Caco-2 (cell line): ENCODE results near the gene PDK2. TPM values are rescaled to one million over a fixed set of nuclear protein-coding genes. Genes with fewer than 3 reads are reported as not detected.

Experiments used
- BruUV-seq: library from RNA; stranded (reverse); fragments of 400-500 nt; replicated peaks from 2 replicates; lab custom pipeline; 2021; lab: Mats Ljungman, UMichigan
- CTCF ChIA-PET: fragments of 300-600 bp; sonication (Branson Sonifier 250); formaldehyde crosslinking; loops from one replicate; lab custom pipeline; 2022; ENCODE audit warnings: antibody characterized with exemption; lab: Charles Lee
- POLR2A ChIA-PET: fragments of 300-600 bp; sonication (Branson Sonifier 250); formaldehyde crosslinking; loops from one replicate; lab custom pipeline; 2022; ENCODE audit warnings: antibody characterized with exemption; lab: Charles Lee
- DNase-seq, 2 experiments: peaks; one replicate each; pipeline versions ENCODE4 v3.0.0 to v3.0.0-alpha.2; 2020 to 2022
- H3K27me3 ChIP-seq: replicated peaks from 2 replicates; pipeline ENCODE4 v1.6.0; 2011; ENCODE audit warnings: low read length; ENCODE audit not compliant: control insufficient read depth, insufficient read depth
- H3K36me3 ChIP-seq: 2 replicates; pipeline ENCODE4 v1.5.1; 2011; ENCODE audit warnings: low read length; ENCODE audit not compliant: control insufficient read depth, insufficient read depth
- H3K4me1 ChIP-seq: fragments of 250-450 bp; sonication (Bioruptor Pico); 2 replicates; pipeline ENCODE4 v1.5.1; 2020; ENCODE audit warnings: mild to moderate bottlenecking
- H3K4me3 ChIP-seq: 2 replicates; pipeline ENCODE4 v1.5.1; 2011; ENCODE audit warnings: low read depth, mild to moderate bottlenecking, control low read depth, low read length
- H3K9me3 ChIP-seq: fragments of 250-450 bp; sonication (Bioruptor Pico); 2 replicates; pipeline ENCODE4 v1.5.1; 2020; ENCODE audit warnings: mild to moderate bottlenecking, moderate library complexity
- H3K27ac Mint-ChIP-seq: one replicate; pipeline ENCODE4 v1.8.0; 2022; ENCODE audit warnings: mixed read lengths; ENCODE audit not compliant: unreplicated experiment
- H3K27me3 Mint-ChIP-seq: one replicate; pipeline ENCODE4 v1.8.0; 2022; ENCODE audit warnings: mixed read lengths; ENCODE audit not compliant: insufficient read depth, unreplicated experiment
- H3K36me3 Mint-ChIP-seq: one replicate; pipeline ENCODE4 v1.8.0; 2022; ENCODE audit warnings: mild to moderate bottlenecking, mixed read lengths; ENCODE audit not compliant: insufficient read depth, unreplicated experiment
- H3K4me1 Mint-ChIP-seq: one replicate; pipeline ENCODE4 v1.8.0; 2022; ENCODE audit warnings: low read depth, mixed read lengths; ENCODE audit not compliant: unreplicated experiment
- H3K4me3 Mint-ChIP-seq: one replicate; pipeline ENCODE4 v1.8.0; 2022; ENCODE audit warnings: mild to moderate bottlenecking, moderate library complexity, mixed read lengths; ENCODE audit not compliant: unreplicated experiment
- H3K9me3 Mint-ChIP-seq: one replicate; pipeline ENCODE4 v1.8.0; 2022; ENCODE audit warnings: mixed read lengths; ENCODE audit not compliant: unreplicated experiment
- intact Hi-C: fragments of 100-400 bp; cut with micrococcal nuclease; formaldehyde crosslinking; loops from one replicate; pipeline ENCODE4 v1.10.0; 2022; ENCODE audit not compliant: unreplicated experiment
- total RNA-seq: library from RNA; stranded (reverse); gene quantifications from 2 replicates; pipeline ENCODE4 v1.2.3, GENCODE V29; 2022
- TF ChIP-seq, protein P1 (sequence below), 2 experiments: fragments of 200-600 bp in 1 of 2; IDR thresholded peaks; 1 replicate in 1 of 2; 2 replicates in 1 of 2; pipeline versions ENCODE4 v1.5.1 to v1.8.0; 2011 to 2022; ENCODE audit warnings: antibody characterized with exemption in 1 of 2, control low read depth in 1 of 2, inconsistent platforms in 1 of 2, low read depth in 1 of 2, low read length in 1 of 2, mild to moderate bottlenecking in 1 of 2, moderate library complexity in 1 of 2; ENCODE audit not compliant: insufficient read depth in 1 of 2, severe bottlenecking in 1 of 2, unreplicated experiment in 1 of 2

PDK2 gene
- total RNA-seq, 1 experiment from 2014 or later, result 10.5 TPM

DNA sequence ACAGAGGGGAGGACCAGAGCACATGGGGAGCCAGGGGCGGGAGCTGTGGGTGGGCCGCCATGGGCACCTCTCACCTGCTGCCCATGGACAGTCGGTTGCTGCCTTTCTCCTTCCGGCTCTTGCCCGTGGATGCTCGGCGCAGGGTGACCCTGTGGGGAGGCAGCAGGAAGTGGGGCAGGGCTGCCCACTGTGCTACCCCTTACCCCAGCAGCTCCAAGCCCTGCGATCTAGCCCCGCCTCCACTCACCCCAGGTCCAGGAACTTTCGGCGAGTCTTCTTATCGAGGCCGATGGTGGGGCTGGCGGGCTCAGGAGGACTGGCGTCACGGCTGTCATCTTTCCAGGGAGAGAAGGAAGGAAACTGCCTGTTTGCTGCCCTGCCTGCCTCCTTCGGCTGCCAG lies 20.6 kb downstream of the PDK2 start:
- intact Hi-C loops, result loop anchor here (1.0 kb wide), 1 partner anchor 46 kb away; no protein-coding TSS in a partner anchor
- Mint-ChIP-seq H3K27ac (no peak overlapping the region), H3K4me1 (peaks cover 4% of the 10 kb centered on the region)

DNA sequence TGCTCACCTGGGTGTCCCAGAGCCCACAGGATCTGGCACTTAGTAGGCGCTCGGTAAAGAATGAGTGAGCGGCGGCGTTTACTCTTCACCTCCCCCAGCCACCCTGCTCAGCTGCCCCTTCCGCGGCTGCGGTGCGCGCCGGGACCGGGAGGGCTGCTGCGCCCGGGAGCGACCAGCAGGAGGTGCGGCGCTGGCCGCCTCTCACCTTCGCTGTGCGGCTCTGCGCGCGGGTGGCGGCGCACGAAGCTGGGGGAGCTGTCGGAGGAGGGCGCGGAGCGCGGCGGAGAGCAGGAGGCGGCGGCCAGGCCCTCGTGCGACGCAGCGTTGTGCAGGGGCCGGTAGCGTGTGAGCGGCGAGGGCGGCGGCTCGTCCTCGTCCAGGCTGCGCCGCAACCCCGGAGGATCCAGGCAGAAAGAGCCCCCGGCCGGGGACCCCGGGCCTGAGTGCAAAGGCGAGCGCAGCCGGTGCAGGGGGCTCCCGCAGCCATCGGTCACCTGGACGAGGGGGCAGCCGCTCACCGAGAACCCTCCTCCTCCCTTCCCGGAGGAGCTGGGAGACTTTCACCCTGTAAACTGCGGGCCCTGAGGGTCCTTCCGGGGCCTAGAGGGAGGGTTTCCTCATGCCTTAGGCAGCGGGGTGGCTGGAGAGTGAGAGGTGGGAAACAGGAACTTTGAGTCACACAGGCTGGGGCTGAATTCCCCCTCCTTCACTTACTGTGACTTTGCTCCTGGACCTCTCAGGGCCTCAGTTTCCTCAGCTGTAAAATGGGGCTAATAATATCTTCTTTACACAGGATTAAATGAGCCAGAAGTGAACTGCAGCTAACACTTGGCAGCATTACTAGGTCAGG lies 22.3 kb downstream of the PDK2 start:
- H3K36me3 Mint-ChIP-seq, result no peaks in the 10 kb centered on the region
- H3K27me3 Mint-ChIP-seq, result no peaks in the 10 kb centered on the region
- Histone ChIP-seq H3K4me1 (peaks cover 11% of the 10 kb centered on the region), H3K27me3 (no peaks in the 10 kb centered on the region), H3K9me3 (no peaks in the 10 kb centered on the region), H3K36me3 (no peaks in the 10 kb centered on the region), H3K4me3 (no peak overlapping the region)
- TF ChIP-seq, protein P1, sequence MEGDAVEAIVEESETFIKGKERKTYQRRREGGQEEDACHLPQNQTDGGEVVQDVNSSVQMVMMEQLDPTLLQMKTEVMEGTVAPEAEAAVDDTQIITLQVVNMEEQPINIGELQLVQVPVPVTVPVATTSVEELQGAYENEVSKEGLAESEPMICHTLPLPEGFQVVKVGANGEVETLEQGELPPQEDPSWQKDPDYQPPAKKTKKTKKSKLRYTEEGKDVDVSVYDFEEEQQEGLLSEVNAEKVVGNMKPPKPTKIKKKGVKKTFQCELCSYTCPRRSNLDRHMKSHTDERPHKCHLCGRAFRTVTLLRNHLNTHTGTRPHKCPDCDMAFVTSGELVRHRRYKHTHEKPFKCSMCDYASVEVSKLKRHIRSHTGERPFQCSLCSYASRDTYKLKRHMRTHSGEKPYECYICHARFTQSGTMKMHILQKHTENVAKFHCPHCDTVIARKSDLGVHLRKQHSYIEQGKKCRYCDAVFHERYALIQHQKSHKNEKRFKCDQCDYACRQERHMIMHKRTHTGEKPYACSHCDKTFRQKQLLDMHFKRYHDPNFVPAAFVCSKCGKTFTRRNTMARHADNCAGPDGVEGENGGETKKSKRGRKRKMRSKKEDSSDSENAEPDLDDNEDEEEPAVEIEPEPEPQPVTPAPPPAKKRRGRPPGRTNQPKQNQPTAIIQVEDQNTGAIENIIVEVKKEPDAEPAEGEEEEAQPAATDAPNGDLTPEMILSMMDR (IDR thresholded peaks at IDR 0.05; ENCODE audit: insufficient read depth in 1 of 2, low read depth in 1 of 2, low read length in 1 of 2, severe bottlenecking in 1 of 2, unreplicated experiment in 1 of 2), result peak in 1 of 2 experiments; percentile 17
- H3K4me1 Mint-ChIP-seq, result peaks cover 4% of the 10 kb centered on the region
- no peak overlapping the region for H3K27ac Mint-ChIP-seq
- ChIA-PET POLR2A (no interaction called here), CTCF (interaction anchor here (0.8 to 1.1 kb wide), 2 partner anchors 14 to 202 kb away, joined by 3 read pairs; no protein-coding TSS in a partner anchor)
- intact Hi-C loops, result no loop called here
- H3K9me3 Mint-ChIP-seq, result no peaks in the 10 kb centered on the region
- H3K4me3 Mint-ChIP-seq, result no peak overlapping the region
- BruUV-seq, result no TSS peak
- DNase-seq, result peak; percentile 53 to 60

More for the DNA sequence above, 20.6 kb downstream of the PDK2 start:
- Histone ChIP-seq H3K27me3 (no peaks in the 10 kb centered on the region), H3K4me3 (no peak overlapping the region), H3K4me1 (peaks cover 24% of the 10 kb centered on the region), H3K9me3 (no peaks in the 10 kb centered on the region), H3K36me3 (no peaks in the 10 kb centered on the region)
- TF ChIP-seq, protein P1 (IDR thresholded peaks at IDR 0.05; ENCODE audit: insufficient read depth in 1 of 2, low read depth in 1 of 2, low read length in 1 of 2, severe bottlenecking in 1 of 2, unreplicated experiment in 1 of 2), result no peak
- peak; percentile 9 to 42 for DNase-seq
- POLR2A ChIA-PET, result no interaction called here
- Mint-ChIP-seq H3K27me3 (no peaks in the 10 kb centered on the region), H3K4me3 (no peak overlapping the region), H3K36me3 (no peaks in the 10 kb centered on the region), H3K9me3 (no peaks in the 10 kb centered on the region)
- BruUV-seq, result no TSS peak
- CTCF ChIA-PET, result interaction anchor here (0.5 to 1.6 kb wide), 7 partner anchors 28 to 242 kb away, joined by 3 to 13 read pairs (median 4); no protein-coding TSS in a partner anchor

DNA sequence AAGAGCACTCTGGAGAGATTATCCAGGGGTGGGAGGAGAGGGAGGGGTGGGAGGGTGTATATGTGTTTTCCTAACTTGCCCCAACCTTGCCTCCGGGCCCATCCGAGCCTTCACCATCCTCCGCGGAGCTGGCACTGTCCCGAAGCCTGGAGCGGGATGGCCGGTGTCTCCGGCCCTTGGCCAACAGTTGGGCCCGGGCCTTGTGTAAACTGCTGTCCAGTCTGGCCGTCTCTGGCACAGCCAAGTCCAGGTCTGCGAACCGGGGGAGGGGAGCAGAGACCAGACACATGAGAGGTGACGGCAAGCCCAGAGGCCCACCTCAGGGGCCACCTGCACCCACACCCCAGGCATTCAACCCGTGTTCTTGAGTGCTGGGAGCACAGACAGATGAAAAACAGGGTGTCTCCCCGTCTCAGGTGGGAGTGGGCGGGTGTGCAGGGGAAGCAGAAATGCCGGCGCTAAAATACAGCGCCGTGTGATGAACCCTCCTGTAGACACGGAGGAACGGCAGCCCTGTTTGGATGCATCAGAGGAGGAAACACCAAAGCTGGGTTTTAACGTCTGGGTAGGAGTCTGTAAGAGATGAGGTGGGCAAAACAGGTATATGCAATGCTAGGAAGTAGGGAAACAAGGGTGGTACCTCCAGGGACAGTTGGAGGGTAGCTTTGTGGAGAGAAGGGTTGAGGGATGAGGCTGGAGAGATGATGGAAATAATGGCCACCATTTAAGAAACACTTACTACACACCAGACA lies 23.1 kb downstream of the PDK2 start:
- no peaks in the 10 kb centered on the region for H3K9me3 Mint-ChIP-seq
- intact Hi-C loops, result no loop called here
- POLR2A ChIA-PET, result no interaction called here
- TF ChIP-seq, protein P1 (IDR thresholded peaks at IDR 0.05; ENCODE audit: insufficient read depth in 1 of 2, low read depth in 1 of 2, low read length in 1 of 2, severe bottlenecking in 1 of 2, unreplicated experiment in 1 of 2), result no peak
- 0 out of 2 replicates have a peak, but pooled peaks cover 5% of the 10 kb centered on the region for H3K4me1 ChIP-seq
- peak; percentile 29 to 48 for DNase-seq
- H3K36me3 ChIP-seq, result no peaks in the 10 kb centered on the region
- CTCF ChIA-PET, result interaction anchor here (0.6 to 0.9 kb wide), 3 partner anchors 23 to 203 kb away, joined by 3 to 6 read pairs (median 3); no protein-coding TSS in a partner anchor
- H3K27me3 Mint-ChIP-seq, result no peaks in the 10 kb centered on the region
- H3K36me3 Mint-ChIP-seq, result no peaks in the 10 kb centered on the region
- no peak overlapping the region for H3K4me3 Mint-ChIP-seq
- H3K27ac Mint-ChIP-seq, result no peak overlapping the region
- H3K4me1 Mint-ChIP-seq, result peaks cover 4% of the 10 kb centered on the region
- no peaks in the 10 kb centered on the region for H3K27me3 ChIP-seq
- BruUV-seq, result no TSS peak
- H3K9me3 ChIP-seq, result no peaks in the 10 kb centered on the region
- H3K4me3 ChIP-seq, result no peak overlapping the region
